ENCODE results near the gene METRN.

METRN gene

GRCh38 chr16:761625-762513, 47.0 kb downstream of the METRN start:
- no peak for DNase-seq

- no peak for DNase-seq
These were observed 47.8 kb downstream of the METRN start for GRCh38 chr16:762595-763268.

- no peak for DNase-seq
These were observed 48.7 kb downstream of the METRN start for GRCh38 chr16:763369-764183.

GRCh38 chr16:764184-764750, 49.3 kb downstream of the METRN start:
- no peak for DNase-seq

- DNase-seq: no peak
These were observed 50.0 kb downstream of the METRN start for GRCh38 chr16:764848-765487.

- DNase-seq: no peak
These were observed 50.6 kb downstream of the METRN start for GRCh38 chr16:765488-765865.

GRCh38 chr16:766008-766819, 51.3 kb downstream of the METRN start:
- no peak for DNase-seq

- no peak for DNase-seq
These were observed 52.1 kb downstream of the METRN start for GRCh38 chr16:766820-767640.

- DNase-seq: no peak
These were observed 52.9 kb downstream of the METRN start for GRCh38 chr16:767743-768235.

- DNase-seq: no peak
These were observed 53.5 kb downstream of the METRN start for GRCh38 chr16:768428-768827.

All from stimulated activated naive CD4-positive, alpha-beta T cell (primary cell).